HCT116 (cell line): ENCODE data around the gene PLA2G2A. TPM values are rescaled to one million over a fixed set of nuclear protein-coding genes. Genes with fewer than 3 reads are reported as not detected.
"Not testable (repeated sequence)": the region's sequence is repeated elsewhere in the genome, so short reads cannot be mapped to it uniquely, and the experiment has no call there.

Experiments
- ATAC-seq: fragments of 200-7000 bp; cut with Tn5 transposase; 2 replicates; pipeline ENCODE4 v1.9.1; 2020; ENCODE audit warnings: mild to moderate bottlenecking, moderate library complexity
- BruUV-seq: library from RNA; stranded (reverse); fragments of 400-500 nt; replicated peaks from 2 replicates; lab custom pipeline; 2021; lab: Mats Ljungman, UMichigan
- CTCF ChIA-PET: fragments of 300-600 bp; sonication (Branson Sonifier 250); formaldehyde crosslinking; loops from one replicate; lab custom pipeline; 2021; ENCODE audit warnings: antibody characterized with exemption; lab: Charles Lee
- POLR2A ChIA-PET: fragments of 300-600, 350-600 bp; sonication (Branson Sonifier 250); formaldehyde crosslinking; loops from one replicate; lab custom pipeline; 2021; ENCODE audit warnings: antibody characterized with exemption; lab: Charles Lee
- RAD21 ChIA-PET, 2 experiments: fragments of 300-600 bp; sonication (Branson Sonifier 250); formaldehyde crosslinking; loops; one replicate each; lab custom pipeline; 2023; ENCODE audit warnings: low total read pairs in 2 of 2; ENCODE audit not compliant: uncharacterized antibody in 2 of 2, unreplicated experiment in 2 of 2, low non-redundant PET in 1 of 2; lab: Charles Lee
- DNase-seq: peaks from one replicate; pipeline ENCODE4 v3.0.0-alpha.2; 2010; ENCODE audit warnings: low read depth, low spot score
- H2AFZ ChIP-seq: fragments of 200-600 bp; shearing (Covaris generic), sonication (generic); 2 replicates; pipeline ENCODE4 v1.6.1; 2017; ENCODE audit warnings: low read depth, mixed run types, mixed read lengths, antibody characterized with exemption, low read length; ENCODE audit not compliant: poor library complexity, severe bottlenecking
- H3K27ac ChIP-seq: 2 replicates; pipeline ENCODE4 v1.5.1; 2012; ENCODE audit warnings: low read depth, low read length
- H3K27me3 ChIP-seq: fragments of 200-600 bp; sonication (generic); 2 replicates; pipeline ENCODE4 v1.6.1; 2016; ENCODE audit warnings: mixed run types, low read length, mixed read lengths; ENCODE audit not compliant: insufficient read depth
- H3K36me3 ChIP-seq, 2 experiments: fragments of 200-500 bp in 1 of 2; fragments of 200-600 bp in 1 of 2; sonication (Bioruptor generic) in 1 of 2; sonication (generic) in 1 of 2; 2 replicates each; pipeline versions ENCODE4 v1.5.1 to v1.6.1; 2014 to 2016; ENCODE audit warnings: low read length in 2 of 2, inconsistent platforms in 1 of 2, mixed read lengths in 1 of 2, mixed run types in 1 of 2; ENCODE audit not compliant: insufficient read depth in 2 of 2, control insufficient read depth in 1 of 2
- H3K4me1 ChIP-seq, 2 experiments: fragments of 200-600 bp in 1 of 2; sonication (generic) in 1 of 2; 2 replicates each; pipeline versions ENCODE4 v1.5.1 to v1.6.1; 2012 to 2017; ENCODE audit warnings: low read length in 2 of 2, inconsistent platforms in 1 of 2, mild to moderate bottlenecking in 1 of 2, mixed read lengths in 1 of 2, mixed run types in 1 of 2, moderate library complexity in 1 of 2; ENCODE audit not compliant: insufficient read depth in 2 of 2, control insufficient read depth in 1 of 2
- H3K4me2 ChIP-seq: fragments of 200-600 bp; sonication (generic); 2 replicates; pipeline ENCODE4 v1.6.1; 2017; ENCODE audit warnings: mixed run types, low read length, mixed read lengths
- H3K4me3 ChIP-seq, 2 experiments: fragments of 200-600 bp in 1 of 2; sonication (generic) in 1 of 2; replicated peaks in 1 of 2; 2 replicates each; pipeline ENCODE4 v1.5.1; 2011 to 2016; ENCODE audit warnings: low read length in 2 of 2, control low read depth in 1 of 2, low read depth in 1 of 2, mild to moderate bottlenecking in 1 of 2, mixed read lengths in 1 of 2, mixed run types in 1 of 2
- H3K79me2 ChIP-seq: fragments of 200-600 bp; sonication (generic); 2 replicates; pipeline ENCODE4 v1.6.1; 2017; ENCODE audit warnings: mild to moderate bottlenecking, mixed run types, low read length, moderate library complexity, mixed read lengths; ENCODE audit not compliant: insufficient read depth
- H3K9ac ChIP-seq: fragments of 200-600 bp; sonication (generic); 2 replicates; pipeline ENCODE4 v1.6.1; 2016; ENCODE audit warnings: low read length, mixed read lengths
- H3K9me2 ChIP-seq: fragments of 200-600 bp; sonication (generic), shearing (Covaris generic); 2 replicates; pipeline ENCODE4 v1.6.1; 2017; ENCODE audit warnings: mixed run types, mild to moderate bottlenecking, moderate library complexity; ENCODE audit not compliant: insufficient read depth
- H3K9me3 ChIP-seq, 2 experiments: fragments of 200-500 bp in 1 of 2; fragments of 200-600 bp in 1 of 2; sonication (Bioruptor generic) in 1 of 2; sonication (generic) in 1 of 2; 2 replicates each; pipeline ENCODE4 v1.6.1; 2014 to 2017; ENCODE audit warnings: low read length in 2 of 2, mixed read lengths in 2 of 2, inconsistent platforms in 1 of 2, low read depth in 1 of 2, mild to moderate bottlenecking in 1 of 2, mixed run types in 1 of 2, moderate library complexity in 1 of 2; ENCODE audit not compliant: control insufficient read depth in 1 of 2, insufficient read depth in 1 of 2
- H4K20me1 ChIP-seq: fragments of 200-600 bp; sonication (generic), shearing (Covaris generic); 2 replicates; pipeline ENCODE4 v1.6.1; 2017; ENCODE audit warnings: mixed run types, mild to moderate bottlenecking, moderate library complexity; ENCODE audit not compliant: insufficient read depth
- ATF3 ChIP-seq: IDR thresholded peaks from 2 replicates; pipeline ENCODE4 v1.6.1; 2012
- CBX3 ChIP-seq: IDR thresholded peaks from 2 replicates; pipeline ENCODE4 v1.6.1; 2012; ENCODE audit warnings: low read depth
- CEBPB ChIP-seq: IDR thresholded peaks from 2 replicates; pipeline ENCODE4 v1.6.1; 2012; ENCODE audit warnings: low read depth
- CTCF ChIP-seq, 3 experiments: fragments of 200-600 bp in 1 of 3; sonication (generic) in 1 of 3; IDR thresholded peaks in 2 of 3; conservative IDR thresholded peaks in 1 of 3; 2 replicates each; pipeline ENCODE4 v1.5.1; 2012 to 2017; ENCODE audit warnings: low read depth in 2 of 3, low read length in 2 of 3, antibody characterized with exemption in 1 of 3, borderline replicate concordance in 1 of 3, control low read depth in 1 of 3, mild to moderate bottlenecking in 1 of 3, mixed read lengths in 1 of 3, mixed run types in 1 of 3, moderate library complexity in 1 of 3; ENCODE audit not compliant: insufficient read depth in 1 of 3
- ELF1 ChIP-seq: IDR thresholded peaks from 2 replicates; pipeline ENCODE4 v1.6.1; 2012; ENCODE audit warnings: low read depth, borderline replicate concordance
- EZH2phosphoT487 ChIP-seq: fragments of 200-600 bp; IDR thresholded peaks from 2 replicates; pipeline ENCODE4 v1.6.1; 2018; ENCODE audit warnings: antibody characterized with exemption, borderline replicate concordance
- FOSL1 ChIP-seq: IDR thresholded peaks from 2 replicates; pipeline ENCODE4 v1.6.1; 2012; ENCODE audit warnings: low read depth
- JUND ChIP-seq: IDR thresholded peaks from 2 replicates; pipeline ENCODE4 v1.6.1; 2012
- MAX ChIP-seq: IDR thresholded peaks from 2 replicates; pipeline ENCODE4 v1.6.1; 2012
- RAD21 ChIP-seq: IDR thresholded peaks from 2 replicates; pipeline ENCODE4 v1.6.1; 2012; ENCODE audit warnings: low read depth, mild to moderate bottlenecking
- REST ChIP-seq: IDR thresholded peaks from 2 replicates; pipeline ENCODE4 v1.6.1; 2012; ENCODE audit warnings: low read depth
- SIN3A ChIP-seq: IDR thresholded peaks from 2 replicates; pipeline ENCODE4 v1.6.1; 2012; ENCODE audit warnings: low read depth
- SP1 ChIP-seq: IDR thresholded peaks from 2 replicates; pipeline ENCODE4 v1.6.1; 2012; ENCODE audit warnings: low read depth
- ZNF274 ChIP-seq: fragments of 200-500 bp; sonication (Bioruptor generic); IDR thresholded peaks from 2 replicates; pipeline ENCODE4 v1.6.1; 2014; ENCODE audit warnings: mild to moderate bottlenecking, low read depth, low read length, inconsistent platforms
- intact Hi-C: fragments of 100-400 bp; cut with micrococcal nuclease; formaldehyde crosslinking; loops from 2 replicates; pipeline ENCODE4 v1.10.0; 2022
- total RNA-seq: library from RNA; stranded (reverse); gene quantifications from one replicate; pipeline ENCODE4 v1.2.1, GENCODE V29; 2021; ENCODE audit not compliant: unreplicated experiment

Gene PLA2G2A
- total RNA-seq, 1 experiment from 2014 or later, result not detected

DNA sequence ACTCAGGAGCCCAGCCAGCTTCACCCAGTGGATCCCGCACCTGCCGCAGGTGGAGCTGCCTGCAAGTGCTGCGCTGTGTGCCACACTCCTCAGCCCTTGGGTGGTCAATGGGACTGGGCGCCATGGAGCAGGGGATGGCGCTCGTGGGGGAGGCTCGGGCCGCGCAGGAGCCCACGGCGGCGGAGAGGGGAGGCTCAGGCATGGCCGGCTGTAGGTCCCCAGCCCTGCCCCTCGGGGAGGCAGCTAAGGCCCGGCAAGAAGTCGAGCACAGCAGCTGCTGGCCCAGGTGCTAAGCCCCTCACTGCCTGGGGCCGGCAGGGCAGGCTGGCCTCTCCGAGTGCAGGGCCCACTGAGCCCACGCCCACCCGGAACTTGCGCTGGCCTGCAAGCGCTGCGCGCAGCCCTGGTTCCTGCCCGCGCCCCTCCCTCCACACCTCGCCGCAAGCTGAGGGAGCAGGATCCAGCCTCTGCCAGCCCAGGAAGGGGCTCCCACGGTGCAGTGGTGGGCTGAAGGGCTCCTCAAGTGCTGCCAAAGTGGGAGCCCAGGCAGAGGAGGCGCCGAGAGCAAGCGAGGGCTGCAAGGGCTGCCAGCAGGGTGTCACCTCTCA is 5.1 kb upstream of the PLA2G2A start:
- H4K20me1 ChIP-seq, BruUV-seq, H3K9ac ChIP-seq, CTCF ChIA-PET, intact Hi-C loops, H3K4me3 ChIP-seq, H3K9me3 ChIP-seq, H3K79me2 ChIP-seq, POLR2A ChIA-PET, H3K9me2 ChIP-seq, ATAC-seq, H3K27ac ChIP-seq, RAD21 ChIA-PET, H3K36me3 ChIP-seq, H3K4me2 ChIP-seq, H3K4me1 ChIP-seq, H2AFZ ChIP-seq, DNase-seq: not testable (repeated sequence)
- peaks cover 11% of the 10 kb centered on the region; the same call in 1 of the 2 replicates for H3K27me3 ChIP-seq

DNA sequence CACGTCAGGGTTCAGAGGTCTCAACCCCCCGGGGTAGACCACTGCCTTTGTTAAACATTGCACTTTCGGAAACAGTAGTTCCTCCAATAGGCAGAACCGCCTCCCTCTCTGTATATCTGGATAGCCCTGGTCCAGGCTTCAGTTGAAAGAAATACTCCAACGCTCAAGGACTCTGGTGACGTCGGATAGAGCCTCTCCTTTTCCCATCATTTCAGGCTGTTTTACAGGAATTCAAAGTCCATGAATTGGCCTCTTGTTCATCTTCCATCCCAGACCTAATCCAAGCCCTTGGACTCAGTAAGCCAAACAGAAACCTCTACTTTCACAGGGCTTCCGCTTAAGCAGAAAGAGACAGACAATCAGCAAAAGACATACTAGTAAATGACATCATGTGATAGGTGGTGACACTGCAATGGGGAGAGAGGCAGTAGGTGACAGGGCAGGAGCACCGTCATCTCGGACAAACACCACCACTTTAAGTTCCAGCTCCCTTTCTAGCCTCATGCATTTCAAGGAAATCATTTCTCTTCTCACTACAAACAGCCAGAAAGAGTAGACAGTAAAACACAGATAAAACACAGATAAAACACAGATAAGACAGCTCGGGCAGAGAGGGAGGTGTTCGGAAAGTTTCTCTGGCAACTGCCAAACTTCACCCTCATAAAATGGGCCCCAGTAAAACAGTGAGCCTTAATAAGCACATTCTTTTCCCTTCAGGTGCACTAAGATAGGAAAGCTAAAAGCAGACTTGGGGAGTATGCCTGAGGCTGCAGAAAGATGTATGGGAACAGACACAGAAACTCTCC is 2.3 kb upstream of the PLA2G2A start:
- no peaks in the 10 kb centered on the region for H3K27me3 ChIP-seq
- H2AFZ ChIP-seq, result no peak overlapping the region
- H3K9me2 ChIP-seq, result no peaks in the 10 kb centered on the region
- H3K4me1 ChIP-seq, result no peaks in the 10 kb centered on the region
- H3K27ac ChIP-seq, result no peak overlapping the region
- H3K36me3 ChIP-seq, result no peaks in the 10 kb centered on the region
- intact Hi-C loops, result no loop called here
- CTCF ChIA-PET, result no interaction called here
- no peak overlapping the region for H3K4me3 ChIP-seq
- H3K4me2 ChIP-seq, result no peak overlapping the region
- no peak overlapping the region for H3K9ac ChIP-seq
- no peaks in the 10 kb centered on the region for H3K79me2 ChIP-seq
- ATAC-seq (no peak), DNase-seq (no peak)
- H3K9me3 ChIP-seq, result no peaks in the 10 kb centered on the region
- RAD21 ChIA-PET, result no interaction called here
- POLR2A ChIA-PET, result no interaction called here
- no peaks in the 10 kb centered on the region for H4K20me1 ChIP-seq
- BruUV-seq, result no TSS peak
- TF ChIP-seq MAX, result no peak
- TF ChIP-seq CBX3, result no peak
- no peak for TF ChIP-seq ELF1
- TF ChIP-seq SP1, result no peak
- no peak for TF ChIP-seq EZH2phosphoT487
- TF ChIP-seq SIN3A, result no peak
- no peak for TF ChIP-seq CEBPB
- TF ChIP-seq ZNF274, result no peak
- no peak for TF ChIP-seq CTCF (IDR thresholded peaks at IDR 0.05 in 2 of 3, conservative IDR thresholded peaks at IDR 0.05 in 1 of 3; ENCODE audit: borderline replicate concordance in 1 of 3, insufficient read depth in 1 of 3, low read depth in 2 of 3, low read length in 2 of 3)
- no peak for TF ChIP-seq REST
- no peak for TF ChIP-seq RAD21
- TF ChIP-seq JUND, result no peak
- TF ChIP-seq ATF3, result no peak
- no peak for TF ChIP-seq FOSL1
